PFSK-1 (cell line): ENCODE data around the gene DIO1.

Experiments
- FOXP2 ChIP-seq: optimal IDR thresholded peaks from 2 replicates; pipeline ENCODE3; 2011; ENCODE audit warnings: borderline replicate concordance, control low read depth, inconsistent platforms; ENCODE audit not compliant: insufficient read depth; ENCODE audit errors: extremely low read length, extremely low read depth
- POLR2AphosphoS5 ChIP-seq: IDR thresholded peaks from 2 replicates; pipeline ENCODE4 v1.6.1; 2012; ENCODE audit warnings: low read depth, mild to moderate bottlenecking, control low read depth, low read length, moderate library complexity
- REST ChIP-seq, 2 experiments: IDR thresholded peaks; 2 replicates each; pipeline versions ENCODE4 v1.6.1 to v1.8.0; 2011 to 2012; ENCODE audit warnings: low read depth in 2 of 2, low read length in 2 of 2, control low read depth in 1 of 2, inconsistent platforms in 1 of 2, mild to moderate bottlenecking in 1 of 2, moderate library complexity in 1 of 2; ENCODE audit not compliant: insufficient read depth in 1 of 2
- SIN3A ChIP-seq: IDR thresholded peaks from 2 replicates; pipeline ENCODE4 v1.6.1; 2012; ENCODE audit warnings: mild to moderate bottlenecking, low read length, moderate library complexity, borderline replicate concordance; ENCODE audit not compliant: insufficient read depth
- TAF1 ChIP-seq: IDR thresholded peaks from 2 replicates; pipeline ENCODE4 v1.6.1; 2012; ENCODE audit warnings: low read length, control low read depth, borderline replicate concordance; ENCODE audit not compliant: insufficient read depth

DIO1 gene

GRCh38 chr1:53911442-53911841 lies 17.5 kb downstream of the DIO1 start:
- no peak for TF ChIP-seq SIN3A
- TF ChIP-seq FOXP2 = no peak
- no peak for TF ChIP-seq TAF1
- no peak for TF ChIP-seq POLR2AphosphoS5
- TF ChIP-seq REST (IDR thresholded peaks at IDR 0.05; ENCODE audit: insufficient read depth in 1 of 2, low read depth in 2 of 2, low read length in 2 of 2) = no peak

- TF ChIP-seq REST (IDR thresholded peaks at IDR 0.05; ENCODE audit: insufficient read depth in 1 of 2, low read depth in 2 of 2, low read length in 2 of 2) (no peak), TAF1 (no peak), SIN3A (no peak), POLR2AphosphoS5 (no peak)
Measured at GRCh38 chr1:53913352-53914033, 19.5 kb downstream of the DIO1 start.

- TF ChIP-seq SIN3A = no peak
- no peak for TF ChIP-seq POLR2AphosphoS5
- no peak for TF ChIP-seq REST (IDR thresholded peaks at IDR 0.05; ENCODE audit: insufficient read depth in 1 of 2, low read depth in 2 of 2, low read length in 2 of 2)
- TF ChIP-seq TAF1 = no peak
- no peak for TF ChIP-seq FOXP2
Measured at GRCh38 chr1:53918343-53918742, 24.4 kb downstream of the DIO1 start.

GRCh38 chr1:53919675-53920066 lies 25.7 kb downstream of the DIO1 start:
- TF ChIP-seq POLR2AphosphoS5 (no peak), SIN3A (no peak), REST (IDR thresholded peaks at IDR 0.05; ENCODE audit: insufficient read depth in 1 of 2, low read depth in 2 of 2, low read length in 2 of 2) (no peak), TAF1 (no peak), FOXP2 (no peak)

GRCh38 chr1:53927376-53927881 lies 33.4 kb downstream of the DIO1 start:
- TF ChIP-seq POLR2AphosphoS5 (no peak), SIN3A (no peak), TAF1 (no peak), FOXP2 (no peak), REST (IDR thresholded peaks at IDR 0.05; ENCODE audit: insufficient read depth in 1 of 2, low read depth in 2 of 2, low read length in 2 of 2) (no peak)
